ENCODE data around the gene ZRANB1.

DNA sequence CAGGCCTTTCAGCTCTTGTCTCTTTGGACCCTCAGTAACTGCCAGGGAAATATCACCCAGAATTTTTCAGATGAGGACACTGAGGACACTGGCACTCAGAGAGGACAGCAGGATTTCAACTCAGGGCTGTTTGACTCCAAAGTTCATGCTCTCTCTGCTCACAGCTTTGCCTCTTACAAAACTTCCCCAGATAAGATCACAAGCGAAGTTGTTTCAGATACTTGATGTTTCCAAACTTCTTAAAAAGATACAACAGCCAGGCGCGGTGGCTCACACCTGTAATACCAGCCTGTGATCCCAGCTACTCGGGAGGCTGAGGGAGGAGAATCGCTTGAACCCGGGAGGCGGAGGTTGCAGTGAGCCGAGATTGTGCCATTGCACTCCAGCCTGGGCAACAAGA, 32.4 kb upstream of the ZRANB1 start:
- TF ChIP-seq, protein P1, sequence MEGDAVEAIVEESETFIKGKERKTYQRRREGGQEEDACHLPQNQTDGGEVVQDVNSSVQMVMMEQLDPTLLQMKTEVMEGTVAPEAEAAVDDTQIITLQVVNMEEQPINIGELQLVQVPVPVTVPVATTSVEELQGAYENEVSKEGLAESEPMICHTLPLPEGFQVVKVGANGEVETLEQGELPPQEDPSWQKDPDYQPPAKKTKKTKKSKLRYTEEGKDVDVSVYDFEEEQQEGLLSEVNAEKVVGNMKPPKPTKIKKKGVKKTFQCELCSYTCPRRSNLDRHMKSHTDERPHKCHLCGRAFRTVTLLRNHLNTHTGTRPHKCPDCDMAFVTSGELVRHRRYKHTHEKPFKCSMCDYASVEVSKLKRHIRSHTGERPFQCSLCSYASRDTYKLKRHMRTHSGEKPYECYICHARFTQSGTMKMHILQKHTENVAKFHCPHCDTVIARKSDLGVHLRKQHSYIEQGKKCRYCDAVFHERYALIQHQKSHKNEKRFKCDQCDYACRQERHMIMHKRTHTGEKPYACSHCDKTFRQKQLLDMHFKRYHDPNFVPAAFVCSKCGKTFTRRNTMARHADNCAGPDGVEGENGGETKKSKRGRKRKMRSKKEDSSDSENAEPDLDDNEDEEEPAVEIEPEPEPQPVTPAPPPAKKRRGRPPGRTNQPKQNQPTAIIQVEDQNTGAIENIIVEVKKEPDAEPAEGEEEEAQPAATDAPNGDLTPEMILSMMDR (conservative IDR thresholded peaks at IDR 0.05 in 1 of 2, IDR thresholded peaks at IDR 0.05 in 1 of 2; ENCODE audit: low read depth in 1 of 2, low read length in 2 of 2) = no peak
- no peak for TF ChIP-seq EZH2 (IDR thresholded peaks at IDR 0.05; ENCODE audit: low read length, missing control alignments)

Measured in fibroblast of lung (primary cell).